ENCODE results near the gene TBATA. TPM values are rescaled to one million over a fixed set of nuclear protein-coding genes. Genes with fewer than 3 reads are reported as not detected.

The TBATA gene
- total RNA-seq, 1 donor from 2014 or later: not detected

DNA sequence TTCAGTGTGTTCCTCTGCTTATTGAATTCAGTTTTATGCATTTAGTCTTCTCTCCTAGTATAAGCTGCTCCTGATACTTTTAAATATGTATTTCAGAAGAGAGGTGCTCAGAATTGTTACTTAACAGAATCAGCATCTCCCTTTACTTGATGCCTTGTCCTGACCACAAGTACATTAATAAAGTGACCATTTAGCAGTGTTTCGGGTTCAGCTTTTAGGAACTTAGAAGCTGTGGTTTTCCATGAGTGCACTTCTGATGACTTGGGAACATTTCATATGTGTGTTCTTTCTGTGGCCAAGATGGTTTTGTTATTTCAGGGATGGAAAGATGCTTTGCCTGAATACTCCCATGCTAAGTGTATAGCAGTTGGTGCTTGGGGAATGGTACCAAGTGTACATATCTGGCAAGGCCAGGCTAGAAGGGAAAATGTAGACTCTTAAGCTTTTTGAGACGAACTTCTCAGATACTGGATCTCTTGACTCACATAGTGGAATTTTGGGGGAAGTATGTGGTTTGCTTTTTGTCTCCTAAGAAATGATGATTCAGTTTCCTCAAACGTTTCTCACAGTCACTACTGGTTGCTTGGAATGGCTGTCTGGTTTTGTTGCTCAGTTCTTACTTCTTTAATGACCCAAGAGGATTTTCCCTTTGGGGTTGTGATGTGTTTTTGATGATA, 47.8 kb upstream of the TBATA start:
- Mint-ChIP-seq H3K9me3 (ENCODE audit: low read depth) (peaks cover 3% of the 10 kb centered on the region), H3K4me1 (ENCODE audit: low read depth) (peaks cover 21% of the 10 kb centered on the region), H3K4me3 (ENCODE audit: low read depth) (no peak overlapping the region), H3K36me3 (ENCODE audit: insufficient read depth) (peaks cover 26% of the 10 kb centered on the region), H3K27me3 (no peaks in the 10 kb centered on the region), H3K27ac (no peak overlapping the region)
- TF ChIP-seq, protein P1, sequence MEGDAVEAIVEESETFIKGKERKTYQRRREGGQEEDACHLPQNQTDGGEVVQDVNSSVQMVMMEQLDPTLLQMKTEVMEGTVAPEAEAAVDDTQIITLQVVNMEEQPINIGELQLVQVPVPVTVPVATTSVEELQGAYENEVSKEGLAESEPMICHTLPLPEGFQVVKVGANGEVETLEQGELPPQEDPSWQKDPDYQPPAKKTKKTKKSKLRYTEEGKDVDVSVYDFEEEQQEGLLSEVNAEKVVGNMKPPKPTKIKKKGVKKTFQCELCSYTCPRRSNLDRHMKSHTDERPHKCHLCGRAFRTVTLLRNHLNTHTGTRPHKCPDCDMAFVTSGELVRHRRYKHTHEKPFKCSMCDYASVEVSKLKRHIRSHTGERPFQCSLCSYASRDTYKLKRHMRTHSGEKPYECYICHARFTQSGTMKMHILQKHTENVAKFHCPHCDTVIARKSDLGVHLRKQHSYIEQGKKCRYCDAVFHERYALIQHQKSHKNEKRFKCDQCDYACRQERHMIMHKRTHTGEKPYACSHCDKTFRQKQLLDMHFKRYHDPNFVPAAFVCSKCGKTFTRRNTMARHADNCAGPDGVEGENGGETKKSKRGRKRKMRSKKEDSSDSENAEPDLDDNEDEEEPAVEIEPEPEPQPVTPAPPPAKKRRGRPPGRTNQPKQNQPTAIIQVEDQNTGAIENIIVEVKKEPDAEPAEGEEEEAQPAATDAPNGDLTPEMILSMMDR (IDR thresholded peaks at IDR 0.05; ENCODE audit: unreplicated experiment): no peak
- DNase-seq (ENCODE audit: low spot score, unreplicated experiment): no peak

DNA sequence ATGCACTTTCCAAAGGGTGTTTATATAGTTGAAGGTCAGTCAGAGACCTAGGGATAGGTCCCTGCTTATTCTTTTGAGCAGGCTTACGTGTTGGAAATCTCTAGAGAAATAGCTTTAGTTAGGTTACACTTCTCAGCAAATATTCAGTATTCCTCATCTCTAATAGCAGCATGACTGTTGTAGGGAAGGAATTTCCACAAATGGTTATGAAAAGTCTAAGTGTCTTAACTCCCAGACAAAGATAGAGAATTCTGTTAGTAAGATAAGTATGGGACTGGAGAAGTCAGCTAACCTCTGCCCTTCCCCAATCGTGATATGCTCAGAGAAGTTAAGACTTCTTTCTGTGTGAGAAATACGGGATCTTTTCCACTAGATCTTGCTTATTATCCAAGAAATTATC, 47.0 kb upstream of the TBATA start:
- H3K27ac Mint-ChIP-seq: no peak overlapping the region
- H3K4me3 Mint-ChIP-seq (ENCODE audit: low read depth): no peak overlapping the region
- TF ChIP-seq, protein P1 (IDR thresholded peaks at IDR 0.05; ENCODE audit: unreplicated experiment): no peak
- peaks cover under 1% of the 10 kb centered on the region for H3K9me3 Mint-ChIP-seq (ENCODE audit: low read depth)
- peaks cover 25% of the 10 kb centered on the region for H3K4me1 Mint-ChIP-seq (ENCODE audit: low read depth)
- no peak for DNase-seq (ENCODE audit: low spot score, unreplicated experiment)
- peaks cover 19% of the 10 kb centered on the region for H3K36me3 Mint-ChIP-seq (ENCODE audit: insufficient read depth)
- no peaks in the 10 kb centered on the region for H3K27me3 Mint-ChIP-seq

DNA sequence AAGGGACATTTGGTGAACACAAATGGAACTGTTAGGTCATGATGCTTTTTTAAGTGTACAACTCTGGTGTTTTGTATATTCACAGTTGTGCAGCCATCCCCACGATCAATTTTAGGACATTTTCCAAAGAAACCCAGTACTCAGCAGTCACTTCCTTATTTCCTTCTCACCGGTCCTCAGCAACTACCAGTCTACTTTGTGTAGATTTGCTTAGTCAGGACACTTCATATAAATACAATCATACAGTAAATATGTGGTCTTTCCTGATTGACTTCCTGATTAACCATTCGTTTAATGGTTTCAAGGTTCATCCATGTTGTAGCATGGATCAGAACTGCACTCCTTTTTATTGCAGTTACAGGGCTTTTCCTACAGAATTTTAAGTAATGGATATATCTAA, 45.0 kb upstream of the TBATA start:
- H3K9me3 Mint-ChIP-seq (ENCODE audit: low read depth): no peaks in the 10 kb centered on the region
- H3K27me3 Mint-ChIP-seq: no peaks in the 10 kb centered on the region
- peaks cover 27% of the 10 kb centered on the region for H3K4me1 Mint-ChIP-seq (ENCODE audit: low read depth)
- peaks cover 19% of the 10 kb centered on the region for H3K36me3 Mint-ChIP-seq (ENCODE audit: insufficient read depth)
- H3K4me3 Mint-ChIP-seq (ENCODE audit: low read depth): no peak overlapping the region
- DNase-seq (ENCODE audit: low spot score, unreplicated experiment): no peak
- TF ChIP-seq, protein P1 (IDR thresholded peaks at IDR 0.05; ENCODE audit: unreplicated experiment): no peak
- H3K27ac Mint-ChIP-seq: no peak overlapping the region

DNA sequence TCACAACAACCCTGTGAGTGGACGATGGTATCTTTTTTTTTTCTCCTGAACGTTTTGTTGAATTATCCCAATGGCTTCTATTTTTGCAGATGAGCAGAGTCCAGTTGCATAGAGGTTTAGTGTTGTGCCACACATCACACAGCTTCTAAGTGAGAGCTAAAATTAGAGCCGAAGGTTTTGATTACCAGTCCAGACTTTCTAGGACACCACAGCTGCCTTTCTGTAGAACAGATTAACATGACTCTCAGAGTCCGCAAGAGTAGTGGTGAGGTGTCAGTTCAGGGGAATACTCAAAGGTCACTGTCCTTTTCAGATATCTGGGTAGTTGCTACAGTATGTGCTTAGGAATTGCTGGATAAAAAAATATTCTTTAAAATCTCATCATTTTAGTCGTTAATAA, 44.4 kb upstream of the TBATA start:
- DNase-seq (ENCODE audit: low spot score, unreplicated experiment): no peak
- TF ChIP-seq, protein P1 (IDR thresholded peaks at IDR 0.05; ENCODE audit: unreplicated experiment): no peak
- Mint-ChIP-seq H3K27ac (no peak overlapping the region), H3K4me1 (ENCODE audit: low read depth) (peaks cover 27% of the 10 kb centered on the region), H3K4me3 (ENCODE audit: low read depth) (peak overlapping the region; percentile 1), H3K9me3 (ENCODE audit: low read depth) (no peaks in the 10 kb centered on the region), H3K27me3 (no peaks in the 10 kb centered on the region), H3K36me3 (ENCODE audit: insufficient read depth) (peaks cover 21% of the 10 kb centered on the region)

DNA sequence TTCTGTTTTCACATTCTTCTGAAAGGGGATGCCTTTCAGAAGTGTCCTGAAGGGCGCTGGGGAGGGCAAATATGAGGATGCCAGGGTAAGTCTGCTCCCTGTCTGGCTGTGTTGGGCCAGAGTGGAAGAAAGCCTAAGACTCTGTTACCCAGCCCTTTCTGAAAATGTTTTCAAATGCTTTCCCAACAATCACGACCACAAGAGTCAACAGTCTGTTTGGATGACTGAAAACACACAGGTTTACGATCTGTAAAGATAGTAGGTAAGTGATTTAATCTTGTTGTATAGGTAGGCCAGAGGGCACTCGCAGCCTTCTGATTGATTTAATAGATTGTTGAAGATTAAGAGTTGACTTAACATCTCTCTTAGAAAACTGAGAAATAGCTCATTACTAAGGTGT, 43.7 kb upstream of the TBATA start:
- peaks cover 29% of the 10 kb centered on the region for H3K4me1 Mint-ChIP-seq (ENCODE audit: low read depth)
- H3K27ac Mint-ChIP-seq: peak overlapping the region; percentile 49
- no peak overlapping the region for H3K4me3 Mint-ChIP-seq (ENCODE audit: low read depth)
- DNase-seq (ENCODE audit: low spot score, unreplicated experiment): no peak
- no peaks in the 10 kb centered on the region for H3K9me3 Mint-ChIP-seq (ENCODE audit: low read depth)
- H3K36me3 Mint-ChIP-seq (ENCODE audit: insufficient read depth): peaks cover 21% of the 10 kb centered on the region
- H3K27me3 Mint-ChIP-seq: no peaks in the 10 kb centered on the region
- TF ChIP-seq, protein P1 (IDR thresholded peaks at IDR 0.05; ENCODE audit: unreplicated experiment): no peak
